NCI-H2107 treated with DMSO at 0.1 percent for 48 hours (cell line): ENCODE data around the gene NSUN2.

Experiments used
- DNase-seq: peaks from one replicate; lab custom pipeline; 2025; ENCODE audit not compliant: unreplicated experiment; lab: John Stamatoyannopoulos, UW

Gene NSUN2

GRCh38 chr5:6567068-6567467, 65.8 kb downstream of the NSUN2 start:
- DNase-seq: no peak

- DNase-seq: no peak
These were observed 67.4 kb downstream of the NSUN2 start for GRCh38 chr5:6565492-6565891.

- DNase-seq: no peak
These were observed 74.9 kb downstream of the NSUN2 start for GRCh38 chr5:6557807-6558575.

GRCh38 chr5:6556802-6557102, 76.1 kb downstream of the NSUN2 start:
- no peak for DNase-seq

- DNase-seq: no peak
These were observed 76.6 kb downstream of the NSUN2 start for GRCh38 chr5:6556089-6556801.

GRCh38 chr5:6554812-6555211, 78.0 kb downstream of the NSUN2 start:
- no peak for DNase-seq

- no peak for DNase-seq
These were observed 78.9 kb downstream of the NSUN2 start for GRCh38 chr5:6553972-6554371.

- DNase-seq: no peak
These were observed 80.2 kb downstream of the NSUN2 start for GRCh38 chr5:6552612-6553011.

GRCh38 chr5:6551955-6552313, 80.9 kb downstream of the NSUN2 start:
- no peak for DNase-seq

GRCh38 chr5:6551287-6551954, 81.4 kb downstream of the NSUN2 start:
- no peak for DNase-seq

- no peak for DNase-seq
These were observed 82.2 kb downstream of the NSUN2 start for GRCh38 chr5:6550628-6551027.
